Forelimb muscle (tissue), 1 donor: ENCODE measurements around the gene SRXN1. TPM values are rescaled to one million over a fixed set of nuclear protein-coding genes. Genes with fewer than 3 reads are reported as not detected.

Source experiments
- DNase-seq: peaks from one replicate; pipeline ENCODE4 v3.0.0-alpha.2; 2013; ENCODE audit warnings: low read depth
- polyA plus RNA-seq: library from polyadenylated mRNA; unstranded; fragments of 120-200 nt; gene quantifications from one replicate; pipeline ENCODE4 v1.2.1, GENCODE V29; 2013; ENCODE audit not compliant: insufficient read length

The SRXN1 gene
- polyA plus RNA-seq, 1 donor: 8.2 TPM

DNA sequence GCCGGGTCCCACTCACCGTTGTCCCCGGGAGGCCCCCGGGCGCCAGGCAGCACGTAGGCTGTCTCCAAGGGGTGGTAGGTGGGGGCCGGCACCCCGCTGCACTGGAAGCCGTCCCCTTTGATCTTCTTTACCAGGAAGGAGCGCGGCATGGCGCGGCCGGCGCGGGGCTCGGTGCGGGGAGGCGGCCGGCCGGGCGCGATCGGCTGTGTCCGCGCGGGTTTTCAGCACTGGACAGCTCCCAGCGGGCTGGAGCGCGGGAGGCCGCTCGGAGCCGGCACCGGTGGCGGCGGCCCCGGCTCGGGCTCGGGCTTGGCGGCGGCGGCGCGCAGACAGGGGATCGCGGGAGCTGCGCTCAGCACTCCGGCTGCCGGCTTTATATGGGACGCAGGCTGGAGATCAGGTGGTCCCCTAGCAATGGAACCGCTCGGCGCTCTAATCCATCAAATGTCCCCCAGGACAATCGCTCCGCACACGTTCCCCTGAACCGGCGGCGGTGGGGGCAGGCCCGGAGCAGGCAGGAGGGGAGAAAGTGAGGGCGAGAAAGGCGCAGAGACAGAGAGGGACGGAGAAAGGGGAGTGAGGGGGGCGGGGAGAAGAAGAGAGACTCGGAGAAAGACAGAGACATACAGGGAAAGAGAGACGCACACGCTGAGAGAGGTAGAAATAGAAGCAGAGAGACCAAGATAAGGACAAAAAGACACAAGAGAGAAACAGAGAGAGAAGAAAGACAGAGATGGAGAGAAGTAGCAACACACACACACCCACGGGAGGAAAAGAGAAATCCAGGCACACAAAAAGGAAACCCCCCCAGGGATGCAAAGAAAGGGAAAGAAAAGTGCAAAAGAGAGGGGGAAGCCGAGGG, 22.7 kb upstream of the SRXN1 start, which contains the start of gene SCRT2:
Gene SCRT2 (minus strand): TSS at position 350 of the 862 bp plus-strand sequence. CDS start 201 bp downstream, at position 149.
- peak; percentile 45 for DNase-seq

DNA sequence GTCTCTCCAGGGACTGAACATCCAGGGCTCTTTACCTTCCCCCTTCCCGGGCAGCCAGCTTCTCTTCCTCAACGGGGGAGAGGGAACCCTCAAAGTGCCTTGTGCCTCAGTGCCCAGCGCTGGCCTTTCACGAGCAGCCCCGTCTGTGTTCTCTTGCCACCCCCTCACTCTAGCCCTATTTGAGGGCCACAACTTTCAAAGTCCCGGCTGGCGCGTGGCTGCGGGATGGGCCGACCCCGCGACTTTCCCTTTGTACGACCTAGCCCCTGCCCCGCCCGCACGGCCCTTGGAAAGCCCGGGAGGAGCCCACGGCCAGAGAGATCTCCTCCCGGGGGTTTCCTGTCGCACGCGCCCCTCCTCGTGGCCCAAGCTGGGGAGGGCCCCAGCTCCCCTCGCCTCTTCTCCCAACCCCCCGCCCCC, 22.0 kb upstream of the SRXN1 start:
- no peak for DNase-seq

DNA sequence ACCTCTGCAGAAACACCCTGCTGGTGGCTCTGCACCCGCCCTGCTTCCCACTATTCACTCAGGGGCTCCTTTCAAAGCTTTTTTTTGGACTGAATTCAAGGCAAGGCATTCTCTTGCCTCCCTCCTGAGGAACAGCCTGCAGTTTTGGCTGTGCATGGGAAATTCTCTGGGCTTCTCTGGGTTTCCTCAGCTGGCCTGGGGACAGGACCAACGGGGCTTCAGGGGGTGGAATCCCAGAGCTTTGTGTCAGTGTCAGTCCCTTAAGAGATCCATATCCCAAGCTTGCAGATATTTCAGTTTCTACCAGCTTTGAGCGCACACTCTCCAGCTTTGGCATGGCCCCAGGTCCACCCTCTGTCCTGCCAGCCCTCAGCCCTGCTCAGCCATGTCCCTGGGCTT, 20.6 kb upstream of the SRXN1 start:
- no peak for DNase-seq

DNA sequence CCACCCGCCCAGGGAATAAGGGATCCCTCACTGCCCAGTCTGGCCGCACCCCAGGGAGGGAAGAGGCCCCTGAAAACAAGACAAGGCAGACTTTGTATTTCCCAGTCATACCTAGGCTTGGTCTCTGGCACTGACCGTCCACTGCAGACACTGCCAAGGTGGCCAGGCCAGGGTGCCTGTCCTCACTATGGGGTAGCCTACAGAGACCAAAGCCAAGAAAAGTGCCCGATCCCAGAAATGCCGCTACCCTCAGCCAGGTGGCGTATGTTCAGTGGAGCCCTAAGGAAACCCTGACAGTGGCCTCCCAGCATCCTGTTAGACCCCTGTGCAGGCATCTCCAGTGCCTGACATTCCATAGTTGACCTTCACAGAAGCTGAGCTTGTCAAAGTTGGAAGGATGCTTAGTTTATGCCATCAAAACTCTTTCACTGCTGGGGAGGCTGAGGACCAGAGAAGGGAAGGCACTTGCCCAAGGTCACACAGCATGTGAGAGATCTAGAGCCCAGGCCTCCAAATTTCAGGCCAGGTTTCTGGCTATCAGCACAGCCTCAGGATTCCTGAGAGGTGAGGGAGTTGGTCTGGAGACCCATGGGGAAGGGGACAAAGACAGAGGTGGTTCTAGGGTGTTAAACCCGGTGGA, 20.1 kb upstream of the SRXN1 start:
- DNase-seq: no peak

DNA sequence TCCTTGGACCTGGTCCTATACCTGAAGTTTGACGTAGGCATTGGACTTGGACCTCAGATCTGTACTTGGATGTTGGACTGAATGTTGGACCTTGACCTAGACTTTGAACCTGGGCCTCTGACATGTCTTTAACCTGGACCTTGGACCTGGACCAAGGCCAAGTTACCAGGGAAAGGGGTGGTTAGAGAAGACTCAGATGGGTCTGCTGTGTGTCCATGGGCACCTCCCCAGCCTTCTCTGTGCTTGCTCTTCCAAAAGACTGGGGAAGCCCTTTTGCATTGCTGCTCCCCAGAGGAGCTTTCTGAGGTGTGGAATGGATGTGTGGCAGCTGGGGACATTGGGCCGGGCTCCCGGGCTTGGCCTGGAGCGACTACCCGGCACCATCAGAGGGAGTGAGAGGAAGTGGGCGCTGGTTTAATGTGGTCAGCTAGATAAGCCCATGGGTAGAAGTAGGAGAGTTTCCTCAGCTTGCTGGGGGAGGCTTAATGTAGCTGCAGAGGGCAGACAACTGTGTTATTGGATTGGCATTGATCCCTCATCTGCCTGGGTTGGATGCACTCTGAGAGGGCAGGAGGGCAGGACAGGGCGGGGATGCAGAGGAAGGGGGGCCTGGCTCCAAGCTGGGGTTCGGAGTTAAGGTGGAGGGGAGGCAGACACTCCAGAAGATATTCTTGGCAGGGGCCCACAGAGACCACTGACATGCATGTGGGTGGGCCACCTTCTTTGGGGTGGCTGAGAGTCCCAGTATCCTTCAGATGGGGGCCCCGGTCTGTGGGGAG, 18.4 kb upstream of the SRXN1 start:
- DNase-seq: no peak

DNA sequence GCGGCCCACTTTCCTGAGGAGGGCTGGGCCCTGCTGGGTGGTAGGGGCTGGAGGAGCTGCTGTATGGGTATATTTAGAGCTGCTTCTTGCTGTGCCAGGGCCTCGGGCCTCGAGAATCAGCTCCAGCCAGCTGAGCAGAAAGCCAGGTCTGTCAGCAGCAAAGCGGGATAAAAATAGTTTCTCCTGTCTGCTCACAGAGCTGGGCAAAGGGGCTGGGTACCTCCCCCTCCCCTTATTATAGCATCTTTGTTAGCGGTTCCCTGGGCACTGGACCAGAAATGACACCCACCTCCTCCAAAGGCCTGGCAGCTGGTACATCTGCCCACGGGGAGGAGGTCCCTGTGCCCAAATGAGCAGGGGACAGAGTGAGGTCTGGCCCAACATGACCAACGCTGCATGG, 16.6 kb upstream of the SRXN1 start:
- DNase-seq: no peak

DNA sequence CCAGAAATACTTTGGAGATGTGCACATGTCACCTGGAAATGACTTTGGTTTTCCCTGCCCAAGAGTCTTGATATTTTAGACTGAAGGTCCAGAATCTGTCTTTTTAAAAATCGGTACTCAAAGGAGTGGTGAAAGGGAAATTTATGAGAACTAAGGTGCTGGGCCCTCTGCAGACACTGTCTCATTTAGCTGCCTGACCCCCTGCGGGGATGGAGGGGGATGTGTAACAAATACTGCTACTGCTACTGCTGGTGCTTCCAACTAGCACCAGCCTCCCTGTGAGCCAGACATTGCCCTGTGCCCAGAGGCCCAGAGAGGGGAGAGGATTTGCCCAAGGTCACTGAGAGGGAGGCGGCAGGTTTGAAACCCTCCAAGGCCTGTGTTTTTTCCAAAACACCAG, 15.6 kb upstream of the SRXN1 start:
- no peak for DNase-seq

DNA sequence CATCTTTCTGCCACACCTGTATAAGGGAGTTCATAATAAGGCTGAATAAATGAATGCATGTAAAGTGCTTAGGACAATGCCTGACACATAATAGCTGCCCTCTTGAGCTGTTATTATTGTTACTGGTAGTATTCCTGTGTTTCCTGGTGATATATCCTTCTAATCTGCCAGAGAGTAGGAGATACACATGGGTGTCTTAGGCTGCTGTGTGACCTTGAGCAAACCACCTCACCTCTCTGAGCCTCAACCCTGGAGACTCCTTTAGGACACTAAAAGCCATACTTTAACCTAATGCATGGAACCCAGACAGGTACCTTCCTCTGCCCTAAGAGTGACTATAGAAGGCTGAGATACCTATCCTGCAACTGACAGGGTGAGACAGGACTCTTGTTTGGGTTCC, 15.1 kb upstream of the SRXN1 start:
- no peak for DNase-seq

DNA sequence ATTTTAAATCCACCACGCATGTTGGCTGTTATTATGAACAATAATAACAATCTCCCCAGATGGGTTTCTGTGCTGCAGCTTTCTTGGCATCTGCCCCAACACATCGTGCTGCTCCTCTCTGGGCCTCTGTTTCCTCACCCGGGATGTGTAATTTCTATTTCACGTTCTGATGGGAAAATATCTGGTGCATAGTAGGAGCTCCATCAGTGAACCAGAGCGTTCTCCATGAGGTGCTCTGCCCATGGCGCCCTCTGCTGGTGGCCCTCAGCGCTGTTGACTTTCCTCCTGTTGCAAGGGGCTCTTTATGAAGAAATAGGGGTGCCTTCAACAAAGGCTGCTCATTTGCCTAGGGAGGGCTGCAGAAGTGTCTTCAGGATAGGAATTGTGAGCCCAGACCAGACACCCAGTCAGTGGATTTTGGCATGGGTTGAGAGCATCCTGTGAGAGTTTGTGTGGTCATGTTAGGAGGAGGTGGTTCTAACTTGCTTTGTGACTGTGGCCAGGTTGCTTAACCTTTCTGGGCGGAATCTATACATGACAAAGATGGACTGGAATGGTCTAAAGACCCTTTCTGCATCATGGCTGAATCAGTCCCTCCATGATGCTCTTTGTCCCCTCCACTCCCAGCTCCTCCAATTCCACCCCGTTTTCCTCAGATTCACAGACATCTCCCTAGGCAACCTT, 14.5 kb upstream of the SRXN1 start:
- no peak for DNase-seq

DNA sequence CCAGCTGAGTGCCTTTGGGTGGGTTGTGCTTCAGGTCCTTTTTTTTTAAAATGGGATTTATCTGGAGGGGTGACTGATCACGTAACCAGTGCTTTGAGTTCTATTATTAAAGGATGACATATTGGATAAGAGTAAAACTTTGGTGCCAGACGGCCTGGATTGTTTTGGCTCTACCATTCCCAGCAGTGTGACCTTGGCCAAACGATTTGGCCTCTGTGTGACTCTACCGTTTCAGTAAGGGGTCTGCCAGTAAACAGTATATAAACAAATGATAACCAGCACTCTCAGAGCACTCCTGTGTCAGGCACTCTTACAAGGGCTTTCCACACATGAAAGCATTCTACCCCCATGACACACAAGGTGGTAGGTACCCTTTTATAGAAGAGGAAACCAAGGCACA, 13.9 kb upstream of the SRXN1 start:
- DNase-seq: no peak

DNA sequence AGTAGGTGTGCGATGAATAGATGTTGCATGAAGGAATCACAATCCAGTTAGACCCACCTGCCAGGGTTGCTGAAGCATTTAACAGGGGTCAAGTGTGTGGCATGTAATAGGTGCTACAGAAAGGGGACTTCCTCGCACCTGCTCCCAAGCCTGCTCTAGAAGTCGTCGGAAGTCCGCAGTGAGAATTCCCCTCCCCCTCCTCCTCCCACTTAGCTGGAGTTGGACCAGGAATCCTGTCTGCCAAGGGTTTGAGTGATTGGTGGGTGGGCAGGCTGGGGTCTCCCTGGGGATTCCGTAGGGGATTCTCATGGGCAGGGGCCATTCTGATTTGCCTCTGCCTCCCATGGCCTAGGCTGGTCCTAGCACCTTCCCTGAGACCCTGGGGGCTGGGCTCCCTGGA, 12.3 kb upstream of the SRXN1 start:
- DNase-seq: no peak

DNA sequence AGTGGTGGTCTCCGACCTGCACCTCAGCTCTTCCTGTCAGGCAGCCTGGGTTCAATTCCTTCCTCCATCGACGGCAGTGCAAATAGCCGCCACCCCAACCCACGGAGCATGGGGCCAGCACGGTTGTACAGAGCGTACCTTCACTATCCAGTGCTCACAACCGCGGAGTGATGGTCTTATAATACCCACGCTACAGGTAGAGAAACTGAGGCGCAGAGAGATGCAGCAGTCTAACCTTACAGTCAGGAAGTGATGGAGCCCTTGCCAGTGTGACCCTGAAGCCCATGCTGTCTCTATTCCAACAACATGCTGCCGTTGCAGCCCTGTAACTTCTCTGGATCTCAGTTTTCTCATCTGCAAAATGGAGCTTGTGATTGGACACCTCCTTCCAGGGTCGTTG, 11.6 kb upstream of the SRXN1 start:
- no peak for DNase-seq

DNA sequence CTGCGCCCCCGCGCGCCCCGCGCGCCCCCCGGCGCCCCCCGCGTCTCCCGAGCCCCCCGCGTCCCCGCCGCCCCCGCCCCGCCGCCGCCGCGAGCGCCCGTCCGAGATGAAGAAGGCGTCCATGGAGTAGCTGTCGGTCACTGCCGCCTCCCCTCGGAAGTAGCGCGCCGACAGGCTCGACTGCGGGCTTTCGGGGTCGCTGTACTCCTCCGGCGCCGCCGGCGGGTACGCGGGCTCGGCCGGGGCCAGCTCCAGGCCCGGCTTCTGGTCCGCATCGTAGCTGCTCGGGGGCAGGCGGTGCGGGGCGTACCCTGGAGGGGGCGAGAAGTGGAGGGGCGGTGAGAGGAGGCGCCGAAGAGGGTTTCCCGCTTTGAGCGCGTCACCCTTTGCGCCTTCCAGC, 11.2 kb upstream of the SRXN1 start:
- DNase-seq: no peak

DNA sequence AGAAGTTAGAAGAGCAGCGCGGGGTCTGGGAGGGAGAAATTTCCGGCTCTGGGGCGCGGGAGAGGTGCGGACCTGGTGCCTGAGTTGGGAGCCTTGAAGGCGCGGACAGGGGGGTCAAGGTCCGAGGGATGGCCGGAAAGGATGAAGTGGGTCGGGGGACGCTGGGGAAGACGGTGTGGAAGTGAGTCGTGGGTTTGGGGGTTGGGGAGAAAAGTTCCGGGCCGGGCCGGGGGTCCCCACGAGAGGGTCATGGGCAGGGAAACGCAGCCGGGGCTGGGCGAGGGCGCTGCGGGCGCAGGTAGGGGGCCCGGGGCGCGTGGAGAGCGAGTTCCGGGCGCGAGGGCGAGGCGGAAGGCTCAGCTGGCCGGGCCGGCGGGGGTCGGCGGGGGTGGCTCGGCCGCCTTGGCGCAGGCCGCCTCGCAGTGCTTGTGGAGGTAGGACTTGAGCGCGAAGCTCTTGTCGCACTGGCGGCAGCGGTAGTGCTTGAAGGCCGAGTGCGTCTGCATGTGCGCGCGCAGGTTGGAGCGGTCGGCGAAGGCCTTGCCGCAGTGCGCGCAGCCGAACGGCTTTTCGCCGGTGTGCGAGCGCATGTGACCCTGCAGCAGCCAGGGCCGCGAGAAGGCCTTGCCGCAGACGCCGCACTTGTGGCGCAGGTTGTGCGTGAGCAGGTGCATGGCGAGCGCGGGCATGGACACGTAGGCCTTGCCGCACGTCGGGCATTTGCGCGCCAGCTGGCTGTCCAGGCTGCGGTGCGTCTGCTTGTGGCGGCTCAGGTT, 10.5 kb upstream of the SRXN1 start:
- DNase-seq: no peak

DNA sequence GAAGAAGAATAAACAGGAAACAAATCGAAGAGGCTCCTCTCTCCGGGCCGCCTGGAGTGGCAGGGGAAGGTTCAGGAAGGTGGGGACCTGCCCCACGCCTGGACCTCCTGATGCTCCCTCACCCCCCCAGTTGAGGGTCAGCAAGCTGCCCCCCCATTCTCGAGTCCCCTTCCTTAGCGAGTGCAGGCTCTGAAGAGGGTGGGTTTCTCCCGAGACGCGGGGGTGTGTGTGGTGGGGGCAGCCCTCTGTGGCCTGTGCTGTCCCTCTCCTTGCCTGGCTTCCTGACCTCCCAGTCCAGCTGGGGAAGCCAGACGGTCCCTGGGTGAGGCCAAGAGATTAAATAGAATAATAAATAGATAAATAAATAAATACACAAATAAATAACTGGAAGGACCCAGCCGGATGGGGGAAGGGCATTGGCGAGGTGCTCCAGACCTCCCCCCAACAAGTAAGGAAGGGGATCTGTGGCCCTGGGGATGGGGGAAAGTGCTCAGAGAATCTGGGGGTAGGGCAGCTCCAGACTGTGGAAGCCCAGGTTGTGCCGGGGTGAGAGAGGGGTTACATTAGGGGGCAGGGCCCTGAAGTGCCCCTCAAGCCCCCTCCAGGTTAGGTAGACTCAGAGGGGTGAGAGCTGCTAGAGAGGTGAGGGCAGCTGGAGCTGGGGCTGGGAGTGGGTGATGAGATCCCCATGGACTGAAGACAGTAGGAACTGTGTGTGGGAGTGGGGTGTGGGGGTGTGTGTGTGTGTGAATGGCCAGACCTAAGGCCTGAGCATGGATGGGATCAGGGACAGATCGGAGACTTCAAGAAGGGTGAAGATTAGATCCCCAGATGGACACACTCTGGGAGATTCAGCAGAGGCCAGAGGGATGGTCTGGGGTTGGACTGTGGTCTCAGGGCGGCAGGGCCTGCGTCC, 9.5 kb upstream of the SRXN1 start:
- DNase-seq: no peak

DNA sequence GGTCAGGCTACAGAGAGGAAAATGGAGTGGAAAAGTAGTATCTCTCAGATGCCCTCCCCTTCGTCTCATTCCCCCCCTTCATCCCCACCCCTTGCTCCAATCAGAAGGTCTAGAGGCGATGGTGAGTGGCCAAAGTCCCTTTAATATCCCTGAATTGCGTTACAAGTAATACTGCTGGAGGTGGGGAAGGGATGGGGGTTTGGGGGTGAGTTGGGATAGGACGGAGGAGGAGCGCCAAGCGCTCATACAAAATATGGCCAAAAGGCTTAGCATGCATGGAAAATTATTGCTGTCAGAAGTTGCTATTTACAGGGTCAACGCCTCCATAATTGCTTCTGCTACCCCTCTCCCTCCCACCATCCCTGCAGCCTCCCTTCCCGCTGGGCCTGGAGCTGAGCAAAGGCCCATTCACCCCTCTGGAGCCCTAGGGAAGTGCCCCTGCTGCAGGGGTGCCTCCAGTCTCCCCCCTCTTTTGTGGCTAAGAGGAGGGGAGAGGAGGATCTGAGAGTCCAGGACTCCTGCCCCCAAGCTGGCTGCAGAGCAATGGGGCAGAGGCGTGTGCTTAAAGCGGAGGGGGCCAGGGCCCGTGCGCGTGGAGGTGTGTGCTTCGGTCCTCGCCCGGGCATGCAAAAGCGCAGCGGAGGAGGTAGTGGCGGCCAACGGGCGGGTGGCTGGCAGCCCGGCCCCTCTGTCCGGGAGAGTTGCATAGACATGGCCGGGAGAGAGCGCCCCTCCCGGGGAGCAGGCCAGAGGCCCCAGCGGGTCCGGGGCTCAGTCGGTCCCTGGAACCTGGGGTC, 8.7 kb upstream of the SRXN1 start:
- DNase-seq: no peak

DNA sequence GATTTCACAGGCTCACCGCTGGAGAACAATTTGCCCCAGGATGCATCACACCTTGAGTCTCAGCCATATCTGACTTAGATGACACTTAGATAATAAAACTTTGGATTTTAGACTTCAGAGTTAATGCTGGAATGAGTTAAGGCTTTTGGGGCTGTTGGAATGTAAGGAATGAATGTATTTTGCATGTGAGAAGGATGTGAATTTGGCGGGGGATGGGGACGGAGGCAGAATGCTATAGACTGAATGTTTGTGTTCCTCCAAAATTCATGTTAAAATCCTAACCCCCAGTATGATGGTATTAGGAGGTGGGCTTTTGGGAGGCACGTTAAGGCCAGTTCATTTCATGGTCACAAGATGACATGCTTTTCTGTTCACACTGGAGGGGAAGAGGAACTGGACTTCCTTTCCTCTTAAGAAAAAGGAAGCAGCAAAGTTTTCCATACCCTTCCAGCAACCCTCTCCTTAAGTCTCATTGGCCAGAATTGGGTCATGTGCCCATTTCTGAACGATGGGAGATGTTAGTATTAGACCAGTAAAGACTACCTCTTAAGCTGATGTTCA, 5.8 kb upstream of the SRXN1 start:
- no peak for DNase-seq

DNA sequence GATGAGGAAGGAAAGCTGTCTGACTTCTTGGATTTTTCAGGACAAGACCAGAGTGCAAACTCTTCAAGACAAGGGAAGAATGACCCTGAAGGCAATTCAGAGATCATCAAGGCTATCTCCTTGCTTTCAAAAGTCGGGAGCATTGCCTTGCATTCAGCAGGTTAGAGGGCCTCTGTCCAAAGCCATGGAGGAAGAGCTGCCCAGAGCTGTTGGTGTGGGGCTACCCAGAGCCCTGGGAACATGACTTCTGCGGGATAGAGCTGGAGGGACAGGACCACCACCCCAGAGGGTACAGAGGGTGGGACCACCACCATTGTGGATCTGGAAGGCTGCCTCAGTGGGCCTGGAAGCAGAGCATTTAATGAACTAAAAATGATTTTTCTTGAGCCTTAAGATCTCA, 5.2 kb upstream of the SRXN1 start:
- DNase-seq: no peak
